Lower leg skin (tissue), 3 donors: ENCODE data around the gene JMJD7.

Experiments used
- CTCF ChIP-seq, 3 donors: fragments of 450-650 bp; IDR thresholded peaks; one replicate each; pipeline ENCODE4 v1.5.1; 2016; ENCODE audit warnings: antibody characterized with exemption in 3 of 3, mild to moderate bottlenecking in 3 of 3, moderate library complexity in 2 of 3
- POLR2A ChIP-seq, 2 donors: fragments of 450-650 bp; IDR thresholded peaks; one replicate each; pipeline ENCODE4 v1.6.1; 2016 to 2017; ENCODE audit warnings: antibody characterized with exemption in 2 of 2, mild to moderate bottlenecking in 1 of 2, moderate library complexity in 1 of 2

GRCh38 chr15:41806291-41807181, 21.4 kb upstream of the JMJD7 start:
- TF ChIP-seq CTCF (IDR thresholded peaks at IDR 0.05) (no peak), POLR2A (IDR thresholded peaks at IDR 0.05) (no peak)
